NCI-H2171 treated with DMSO at 0.1 percent for 48 hours (cell line): ENCODE measurements around the gene INTS12.

Experiments used
- DNase-seq: peaks from one replicate; lab custom pipeline; 2025; lab: John Stamatoyannopoulos, UW

The INTS12 gene

DNA sequence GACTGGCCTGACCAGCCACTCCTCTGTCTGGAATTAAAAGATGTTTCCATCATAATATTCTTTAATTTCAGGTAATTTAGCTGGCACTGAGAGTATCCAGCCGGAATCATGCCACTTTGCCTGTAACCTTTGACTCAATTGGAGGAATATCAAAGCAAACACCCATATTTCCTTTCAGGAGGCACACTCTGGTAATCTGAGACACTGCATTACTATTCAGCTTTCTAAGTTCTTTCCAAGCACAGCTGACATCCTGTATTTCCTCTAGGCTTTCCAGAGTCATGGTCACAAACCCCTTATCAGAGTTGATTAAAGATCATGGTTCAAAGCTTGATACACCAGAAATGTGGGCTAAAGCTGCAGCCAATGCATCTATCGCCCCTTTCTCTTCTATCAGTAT, 29.3 kb downstream of the INTS12 start:
- DNase-seq = no peak

DNA sequence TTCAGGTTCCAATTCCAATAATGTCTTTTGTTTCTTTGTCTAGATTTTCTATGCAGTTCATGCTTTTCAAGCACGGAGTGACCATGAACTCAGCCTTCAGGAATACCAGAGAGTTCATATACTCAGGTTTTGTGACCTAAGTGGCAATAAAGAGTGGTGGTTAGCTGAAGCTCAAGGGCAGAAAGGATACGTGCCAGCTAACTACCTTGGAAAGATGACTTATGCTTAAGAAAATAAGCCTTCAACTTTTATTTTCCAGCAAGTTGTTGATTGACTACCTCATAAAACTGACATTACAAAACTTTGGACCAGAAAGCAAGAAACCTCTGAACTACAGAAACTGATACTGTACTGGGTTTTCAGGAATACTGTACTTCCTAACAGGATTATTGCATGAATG, 30.8 kb downstream of the INTS12 start:
- DNase-seq = no peak

DNA sequence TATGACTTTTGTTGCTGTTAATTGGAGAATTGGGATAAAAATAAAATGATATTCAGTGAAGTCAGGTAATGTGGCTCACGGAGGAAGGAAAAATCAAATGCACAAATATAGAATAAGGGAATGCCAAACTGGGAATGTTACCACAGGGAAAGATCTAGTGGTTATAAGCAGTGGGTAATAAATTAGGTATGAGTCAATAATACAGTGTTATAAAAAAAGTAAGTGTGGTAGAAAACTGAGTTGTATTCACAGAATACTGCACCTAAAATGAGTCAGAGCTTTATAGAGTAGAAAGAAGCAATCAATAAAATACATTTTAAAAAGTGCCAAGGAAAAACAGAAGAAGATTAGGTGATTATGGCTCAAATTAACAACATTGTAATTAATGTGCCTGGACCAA, 34.5 kb downstream of the INTS12 start:
- DNase-seq = no peak

DNA sequence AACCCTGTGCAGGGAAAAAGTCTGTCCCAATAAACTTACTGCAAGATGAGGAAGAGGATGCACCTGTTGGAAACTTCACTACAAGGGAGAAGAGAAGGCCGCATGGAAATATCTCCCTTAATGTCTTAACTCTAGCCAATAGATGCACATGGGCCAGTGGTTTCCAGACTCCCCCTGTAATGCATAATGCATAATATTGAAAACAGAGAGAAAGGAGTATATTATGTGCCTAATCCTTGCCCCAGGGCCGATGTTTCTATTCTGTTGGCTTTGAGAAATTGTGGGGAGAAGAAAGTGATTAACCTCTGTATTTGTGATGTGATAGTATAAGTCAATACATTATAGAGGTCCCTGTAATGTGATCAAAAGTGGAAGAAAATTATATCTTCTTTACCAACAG, 37.2 kb downstream of the INTS12 start:
- DNase-seq = no peak

DNA sequence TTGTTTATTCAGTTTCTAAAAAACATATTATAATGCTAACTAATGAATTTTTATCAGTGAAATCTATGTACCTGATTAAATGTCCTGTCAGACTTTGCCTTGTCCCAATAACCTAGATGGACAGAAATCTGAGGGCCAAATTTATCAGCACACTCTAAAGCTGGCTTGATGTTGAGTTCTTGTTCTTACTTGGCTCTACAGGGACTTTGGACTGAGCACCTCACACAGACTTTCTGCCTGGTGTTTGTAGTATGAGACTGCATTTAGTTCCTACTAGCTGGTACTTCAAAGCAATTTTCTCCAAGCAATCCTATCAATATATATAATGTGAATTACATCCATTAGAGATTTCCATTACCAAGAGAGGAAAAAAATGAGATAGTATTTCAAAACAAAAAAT, 37.8 kb downstream of the INTS12 start:
- DNase-seq = no peak

DNA sequence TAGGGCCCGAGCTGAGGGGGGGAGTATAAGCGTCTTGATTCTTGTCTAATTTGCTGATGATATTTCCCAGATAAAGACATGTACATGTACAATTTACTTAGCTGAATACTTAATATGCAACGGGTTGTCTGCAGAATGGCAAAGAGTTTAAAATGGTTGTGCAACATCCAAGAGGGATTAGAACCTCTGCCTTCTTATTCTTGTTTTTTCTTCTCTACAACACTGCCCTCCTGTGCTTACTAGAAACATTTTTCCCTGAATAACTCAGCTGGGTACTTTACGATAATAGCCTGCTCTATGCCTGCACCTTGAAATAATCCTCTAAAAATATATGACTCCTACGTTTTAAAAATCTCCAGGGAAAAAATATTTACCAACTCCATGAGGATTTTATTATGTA, 41.8 kb downstream of the INTS12 start:
- DNase-seq = peak; percentile 1

DNA sequence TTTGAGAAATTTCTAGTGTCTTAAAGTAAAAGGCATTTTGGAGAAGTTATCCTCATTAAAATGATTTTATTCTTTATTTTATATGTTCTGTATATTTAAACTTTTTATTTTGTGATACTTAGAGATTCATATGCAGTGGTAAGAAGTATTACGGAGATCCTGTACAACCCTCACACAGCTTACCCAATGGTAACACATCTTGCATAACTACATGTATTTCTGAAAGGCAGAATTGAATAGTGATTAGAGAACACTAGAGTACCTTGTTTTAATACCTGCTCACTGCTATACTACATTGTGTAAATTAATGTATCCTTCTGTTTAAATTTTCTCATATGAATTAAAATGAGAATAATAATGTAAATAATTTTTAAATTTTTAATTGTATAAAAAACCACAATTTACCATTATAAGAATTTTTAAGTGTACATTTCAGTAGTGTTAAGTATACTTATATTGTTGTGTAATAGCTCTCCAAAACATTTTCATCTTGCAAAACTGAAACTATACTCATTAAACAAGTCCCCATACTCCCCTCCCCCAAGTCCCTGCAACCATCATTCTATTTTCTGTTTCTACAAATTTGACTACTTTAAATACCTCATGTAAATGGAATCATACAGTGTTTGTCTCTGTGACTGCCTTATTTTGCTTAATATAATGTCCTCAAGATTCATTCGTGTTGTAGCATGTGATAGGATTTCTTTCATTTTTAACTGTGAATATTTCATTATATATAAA, 45.4 kb downstream of the INTS12 start:
- no peak for DNase-seq

DNA sequence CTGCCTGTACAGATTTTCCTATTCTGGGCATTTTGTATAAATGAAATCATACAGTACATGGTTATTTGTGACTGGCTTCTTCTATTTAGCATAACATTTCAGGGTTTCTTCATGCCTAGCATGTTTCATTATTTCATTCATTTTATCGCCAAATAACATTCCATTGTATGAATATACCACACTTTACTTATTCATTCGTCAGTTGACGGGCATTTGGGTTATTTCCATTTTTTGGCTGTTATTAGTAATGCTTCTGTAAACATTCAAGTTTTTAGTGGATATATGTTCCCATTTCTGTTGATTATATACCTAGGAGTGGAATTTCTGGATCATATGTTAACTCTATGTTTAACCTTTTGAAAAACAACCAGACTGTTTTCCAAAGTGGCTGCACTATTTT, 47.5 kb downstream of the INTS12 start:
- DNase-seq = no peak

DNA sequence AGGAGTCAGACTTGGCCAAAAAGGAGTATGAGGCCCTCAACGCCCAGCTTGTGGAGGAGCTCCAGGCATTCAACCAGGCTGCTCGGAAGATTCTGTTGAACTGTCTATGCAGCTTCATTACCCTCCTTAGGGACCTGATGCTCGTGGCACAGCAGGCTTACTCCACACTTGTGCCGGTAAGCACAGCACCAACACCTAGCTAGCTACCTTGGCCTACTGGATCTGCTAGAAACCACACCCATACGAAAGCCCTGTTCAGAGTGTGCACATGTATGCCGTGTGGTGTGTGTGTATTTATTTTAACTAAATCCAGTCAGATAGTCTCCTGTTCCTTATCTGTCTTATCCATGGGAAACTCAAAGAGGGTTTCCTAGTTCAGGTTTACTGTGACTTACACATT, 49.3 kb downstream of the INTS12 start:
- DNase-seq = no peak

DNA sequence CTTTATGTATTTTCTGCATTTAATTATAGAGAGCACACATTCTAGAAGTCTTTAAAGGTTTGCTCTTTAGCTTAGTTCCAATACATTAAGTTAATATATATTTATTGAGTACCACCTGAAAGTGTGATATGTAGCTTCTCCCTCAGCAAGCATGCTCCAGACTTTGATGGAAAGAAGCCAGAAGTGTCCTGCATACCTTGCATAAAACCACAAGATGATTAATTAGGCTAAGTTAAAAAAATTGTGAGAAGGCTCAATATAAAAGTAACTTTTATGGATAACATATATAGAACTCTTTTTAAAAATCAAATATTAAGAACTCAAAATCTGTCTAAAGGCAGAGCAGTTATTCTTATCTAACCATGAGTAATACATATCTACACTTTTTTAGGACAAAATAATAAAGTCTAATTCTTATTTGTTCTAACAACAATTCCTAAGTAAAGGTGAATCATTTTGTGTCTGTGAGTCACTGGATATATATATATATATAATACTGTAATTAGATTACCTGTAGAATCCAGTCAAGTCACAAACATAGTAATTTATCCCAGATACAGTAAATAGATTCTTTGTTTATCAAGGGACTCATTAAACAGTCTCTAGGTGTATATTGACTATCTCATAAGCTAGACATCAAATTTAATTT, 51.2 kb downstream of the INTS12 start:
- DNase-seq = no peak

DNA sequence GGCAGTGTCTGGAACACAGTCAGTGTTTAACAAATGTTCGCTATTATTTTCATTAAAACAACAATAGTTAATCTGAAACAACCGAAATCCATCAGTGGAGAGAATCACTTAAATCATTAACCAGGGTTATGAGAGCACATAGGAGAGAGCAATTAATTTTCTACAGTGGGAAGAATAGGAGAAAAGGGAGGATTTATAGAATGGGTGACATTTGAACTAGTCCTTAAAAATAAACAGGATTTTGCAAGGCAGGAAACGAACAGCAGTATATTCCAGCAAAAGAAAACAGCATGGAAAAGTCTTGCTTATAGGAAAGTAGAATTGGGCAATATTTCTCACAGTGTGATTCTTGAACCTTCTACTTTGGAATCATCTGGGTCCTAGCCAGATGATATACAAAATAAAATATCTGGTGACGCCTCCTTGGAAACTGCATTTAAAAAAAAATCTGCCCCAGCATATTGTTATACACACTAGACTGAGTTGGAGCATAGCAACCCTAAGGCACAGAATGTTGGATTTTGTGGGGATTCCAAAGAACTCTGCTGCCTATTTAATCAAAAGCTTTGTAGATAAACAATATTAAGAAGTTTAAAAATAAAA, 56.1 kb downstream of the INTS12 start:
- DNase-seq = no peak

DNA sequence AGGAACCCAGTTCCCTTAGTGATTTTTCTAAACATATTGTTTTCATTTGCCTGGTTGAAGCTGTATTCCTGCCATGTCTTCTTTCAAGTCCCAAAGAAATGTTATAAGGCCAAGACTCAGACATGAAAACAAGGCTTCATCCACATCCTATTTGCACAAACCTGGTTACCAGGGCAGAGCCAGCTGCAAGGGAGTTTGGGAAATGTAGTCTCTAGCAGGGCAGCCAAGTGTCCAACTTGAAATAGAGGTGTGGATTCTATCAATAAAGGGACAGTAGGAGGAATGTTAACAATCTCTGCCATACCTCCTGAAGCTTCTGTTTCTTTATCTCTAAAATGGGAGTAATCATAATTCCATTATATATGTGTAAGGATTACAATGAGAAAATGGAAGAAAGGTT, 56.6 kb downstream of the INTS12 start:
- no peak for DNase-seq

DNA sequence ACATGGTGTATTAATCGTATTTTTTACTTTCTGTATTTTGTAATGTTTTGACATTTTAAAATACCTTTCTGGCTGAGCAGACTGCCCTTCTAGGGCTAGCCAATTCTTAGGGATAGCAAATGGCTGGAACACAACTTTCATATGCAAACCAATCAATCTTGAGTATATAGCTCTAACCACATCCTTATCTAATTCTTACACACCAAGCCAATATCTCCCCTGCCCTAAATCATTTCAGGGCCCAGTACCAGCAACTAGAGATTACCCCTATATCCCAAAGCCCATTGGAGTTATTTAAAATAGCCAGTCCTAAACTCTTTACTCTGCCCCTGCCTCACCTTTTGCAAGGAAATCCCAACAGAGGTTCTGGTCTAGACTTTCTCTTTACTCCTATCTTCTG, 58.3 kb downstream of the INTS12 start:
- DNase-seq = no peak

DNA sequence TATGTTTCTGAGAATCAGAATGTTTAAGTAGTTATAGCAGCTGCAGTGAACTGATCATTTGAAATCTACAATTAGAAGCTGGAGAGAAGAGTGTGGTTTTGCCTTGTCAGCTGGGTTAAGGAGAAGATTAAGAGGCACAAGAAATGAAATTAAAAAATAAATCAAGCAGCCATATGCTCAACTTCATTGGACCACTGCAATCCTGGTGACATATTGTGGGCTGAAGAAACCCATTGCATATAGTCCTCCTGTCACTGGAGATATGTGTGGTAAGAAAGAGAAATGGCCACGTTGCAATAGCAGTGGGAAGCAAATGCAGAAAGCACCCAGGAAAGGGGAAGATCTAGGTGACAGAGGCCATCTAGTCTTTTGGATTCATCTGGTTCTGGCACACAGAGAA, 63.0 kb downstream of the INTS12 start:
- DNase-seq = no peak

DNA sequence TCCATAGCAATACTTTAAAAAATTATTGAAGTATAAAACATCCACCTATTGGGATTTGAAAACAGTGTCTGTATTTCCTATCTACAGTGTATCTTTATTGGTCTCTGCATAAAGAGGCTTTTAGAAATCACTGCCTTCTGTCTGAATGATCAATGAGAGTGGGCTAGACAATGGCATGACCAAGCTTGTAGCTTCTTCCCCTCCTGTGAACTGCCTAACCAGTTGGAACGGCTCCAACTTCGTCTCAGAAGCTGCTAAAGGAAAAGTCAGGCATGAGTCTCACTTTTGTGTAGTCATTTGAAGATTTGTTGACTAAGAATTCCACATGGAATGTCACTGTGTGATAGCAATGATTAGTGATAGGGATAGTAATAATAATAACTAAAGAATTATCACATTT, 64.2 kb downstream of the INTS12 start:
- peak; percentile 28 for DNase-seq

DNA sequence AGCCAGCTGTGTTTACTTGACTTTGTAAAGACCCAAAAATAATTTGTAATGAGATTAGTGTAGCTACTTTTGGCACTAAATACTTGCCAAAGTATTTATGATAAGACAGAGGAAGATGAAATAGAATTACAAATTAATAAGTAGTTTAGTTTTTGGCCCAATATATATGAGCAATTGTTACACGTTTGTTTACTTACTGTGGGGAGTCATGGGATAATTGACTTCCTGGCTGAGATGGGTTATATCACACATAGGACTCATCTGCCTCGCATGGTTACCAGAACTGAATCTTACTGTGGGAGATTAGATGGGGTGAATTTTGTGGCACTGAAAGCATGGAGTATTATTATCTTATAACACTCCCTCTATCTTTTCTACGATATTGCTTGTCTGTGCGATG, 66.6 kb downstream of the INTS12 start:
- DNase-seq = no peak

DNA sequence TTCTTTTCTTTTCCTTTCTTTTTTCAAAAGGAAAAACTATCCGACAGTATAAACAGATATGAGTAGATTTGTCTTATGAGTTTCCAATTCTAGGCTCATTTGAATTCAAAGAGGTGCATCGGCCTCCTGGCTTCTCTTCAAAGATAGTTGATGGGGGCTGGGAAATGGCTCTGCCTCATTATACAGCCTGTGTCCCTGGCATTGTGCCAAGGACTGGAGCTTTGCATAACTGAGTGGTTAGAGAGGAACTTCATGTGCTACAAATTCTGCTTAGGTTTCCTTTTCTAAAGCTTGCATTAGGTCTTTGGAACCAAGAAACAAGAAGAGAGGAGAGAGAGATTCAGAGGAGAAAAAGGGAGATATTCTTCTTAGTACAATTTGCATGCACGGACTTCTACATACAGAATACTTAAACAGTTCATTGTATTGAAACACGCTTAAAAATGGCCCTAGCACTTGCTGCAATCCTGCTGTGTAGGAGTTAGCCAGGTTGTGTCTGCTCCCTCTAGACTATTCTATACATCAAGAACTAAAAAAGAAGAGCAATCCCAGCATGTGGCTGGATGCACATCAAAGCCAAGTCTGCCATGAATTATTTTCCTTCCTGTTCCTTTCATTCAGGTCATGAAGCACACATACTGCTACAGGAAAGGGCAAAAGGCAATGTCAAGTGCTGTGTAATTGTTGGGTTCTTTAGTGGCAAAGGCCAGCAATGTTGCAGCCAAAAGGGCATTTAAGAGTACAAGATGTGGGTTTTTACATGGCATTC, 70.9 kb downstream of the INTS12 start:
- no peak for DNase-seq

DNA sequence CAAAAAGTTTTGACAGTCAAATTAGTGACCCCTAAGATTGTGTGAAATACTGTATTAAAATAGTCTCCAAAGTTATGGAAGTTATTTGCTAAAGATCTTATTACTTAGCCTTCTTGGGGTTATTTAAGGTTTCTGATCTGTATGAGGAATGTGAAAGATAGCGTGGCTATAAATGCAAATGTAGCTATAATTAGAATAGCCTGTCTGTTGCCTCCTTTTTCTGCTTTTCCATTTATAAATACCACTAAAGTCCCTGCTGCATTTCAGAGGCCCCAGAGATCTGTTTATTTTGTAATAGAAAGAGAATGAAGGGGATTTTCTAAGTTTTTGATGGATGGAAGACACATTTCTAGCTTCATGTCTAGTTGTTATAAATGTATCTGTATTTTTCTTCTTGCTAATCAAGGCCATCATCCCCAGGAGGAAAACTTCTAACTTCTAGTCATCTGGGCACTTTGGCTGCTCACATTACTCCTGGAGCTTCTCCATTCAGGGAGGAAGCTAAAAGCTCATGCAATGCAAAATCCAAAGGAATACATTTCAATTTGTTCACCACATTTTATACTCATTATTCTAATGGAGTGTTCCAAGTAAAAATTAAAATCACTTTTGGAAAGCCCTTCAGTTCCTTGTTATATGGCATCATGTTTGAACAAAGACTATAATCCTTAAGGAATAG, 73.9 kb downstream of the INTS12 start:
- DNase-seq = no peak

DNA sequence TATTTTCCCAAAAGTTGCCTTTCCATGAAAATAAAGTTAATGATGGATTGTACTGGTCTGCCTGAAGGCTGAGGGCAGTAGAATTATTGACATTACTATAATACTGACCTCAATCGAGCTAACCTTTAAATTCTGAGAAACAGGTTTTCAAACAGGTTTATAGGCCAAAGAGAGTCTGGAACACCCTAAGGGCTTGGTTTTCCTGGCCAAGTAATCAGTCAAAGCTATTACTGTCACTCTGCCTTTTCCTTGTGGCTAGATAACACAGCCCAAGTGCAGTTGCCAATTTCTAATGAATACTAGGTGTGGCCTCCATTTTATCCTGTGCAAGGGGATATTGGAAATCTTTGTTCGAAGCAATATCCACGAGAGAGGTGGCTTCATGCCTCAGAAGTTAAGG, 75.2 kb downstream of the INTS12 start:
- no peak for DNase-seq
